Activated T-cell treated with anti-CD3 and anti-CD28 coated beads for 1 hour (primary cell): ENCODE measurements around the gene MYD88.

Experiments used
- DNase-seq: peaks from one replicate; pipeline ENCODE4 v3.0.0-alpha.2; 2020; ENCODE audit warnings: low read depth

Gene MYD88

GRCh38 chr3:38165722-38166387 is 27.4 kb downstream of the MYD88 start:
- no peak for DNase-seq

- DNase-seq = no peak
Observed at GRCh38 chr3:38167591-38167990, 29.1 kb downstream of the MYD88 start.

GRCh38 chr3:38168151-38169026 is 29.9 kb downstream of the MYD88 start:
- DNase-seq = no peak

- no peak for DNase-seq
Observed at GRCh38 chr3:38169027-38169317, 30.5 kb downstream of the MYD88 start.

GRCh38 chr3:38170722-38171121 is 32.3 kb downstream of the MYD88 start:
- no peak for DNase-seq

- no peak for DNase-seq
Observed at GRCh38 chr3:38171622-38172021, 33.2 kb downstream of the MYD88 start.

- no peak for DNase-seq
Observed at GRCh38 chr3:38173834-38174418, 35.5 kb downstream of the MYD88 start.

GRCh38 chr3:38177181-38177580 is 38.7 kb downstream of the MYD88 start:
- DNase-seq = no peak

GRCh38 chr3:38186781-38187180 is 48.3 kb downstream of the MYD88 start:
- DNase-seq = no peak

- DNase-seq = no peak
Observed at GRCh38 chr3:38190481-38190881, 52.0 kb downstream of the MYD88 start.
